HK-2 (cell line): ENCODE data around the gene NCDN.
A peak's percentile ranks its signal among the peaks of the same experiment; 100 is the strongest.

Experiments used
- DNase-seq: peaks from one replicate; pipeline ENCODE4 v3.0.0-alpha.2; 2018; ENCODE audit not compliant: unreplicated experiment

The NCDN gene

GRCh38 chr1:35554266-35555211 lies 3.1 kb upstream of the NCDN start:
- no peak for DNase-seq

- DNase-seq: no peak
These were observed 2.4 kb upstream of the NCDN start for GRCh38 chr1:35555212-35555584.

- DNase-seq: no peak
These were observed 1.8 kb upstream of the NCDN start for GRCh38 chr1:35555601-35556477.

- no peak for DNase-seq
These were observed 998 bp upstream of the NCDN start for GRCh38 chr1:35556484-35557117.

- DNase-seq: peak; percentile 92
These were observed 435 bp upstream of the NCDN start, which contains the start of gene KIAA0319L for GRCh38 chr1:35557118-35557610. TSS of gene KIAA0319L (minus strand) at chr1:35557403. CDS start at chr1:35554491, 2,912 bp downstream.

- no peak for DNase-seq
These were observed 1.0 kb downstream of the NCDN start for GRCh38 chr1:35558374-35559316.

GRCh38 chr1:35559317-35559944 lies 1.8 kb downstream of the NCDN start:
- DNase-seq: no peak

- no peak for DNase-seq
These were observed 2.9 kb downstream of the NCDN start for GRCh38 chr1:35560256-35561225.

- no peak for DNase-seq
These were observed 3.8 kb downstream of the NCDN start for GRCh38 chr1:35561297-35561971.

- DNase-seq: no peak
These were observed 4.5 kb downstream of the NCDN start for GRCh38 chr1:35561972-35562680.

GRCh38 chr1:35563166-35563565 lies 5.6 kb downstream of the NCDN start:
- no peak for DNase-seq

- DNase-seq: peak; percentile 79
These were observed 6.7 kb downstream of the NCDN start for GRCh38 chr1:35564037-35564883.

GRCh38 chr1:35564884-35565741 lies 7.5 kb downstream of the NCDN start:
- DNase-seq: no peak

- no peak for DNase-seq
These were observed 8.1 kb downstream of the NCDN start for GRCh38 chr1:35565742-35566133.

GRCh38 chr1:35567947-35568558 lies 10.5 kb downstream of the NCDN start:
- no peak for DNase-seq
